H1 (cell line): Measurements from ENCODE around the gene CAPZA3. TPM values are rescaled to one million over a fixed set of nuclear protein-coding genes. Genes with fewer than 3 reads are reported as not detected.
"Not testable (repeated sequence)": the region's sequence is repeated elsewhere in the genome, so short reads cannot be mapped to it uniquely, and the experiment has no call there.

Experiments used
- CTCF ChIA-PET: fragments of 300-600 bp; sonication (Branson Sonifier 250); formaldehyde crosslinking; loops from one replicate; lab custom pipeline; 2021; ENCODE audit not compliant: partially characterized antibody; lab: Charles Lee
- POLR2A ChIA-PET: fragments of 300-600 bp; sonication (Branson Sonifier 250); formaldehyde crosslinking; loops from one replicate; lab custom pipeline; 2021; ENCODE audit warnings: inconsistent platforms; ENCODE audit not compliant: partially characterized antibody; lab: Charles Lee
- DNase-seq, 2 experiments: peaks; one replicate each; pipeline versions ENCODE4 v3.0.0 to v3.0.0-alpha.2; 2010 to 2022; ENCODE audit warnings: low spot score in 2 of 2, low read depth in 1 of 2, mixed read lengths in 1 of 2
- FAIRE-seq: peaks from 2 replicates; lab custom pipeline; 2011; peaks lifted over from hg19 to GRCh38; lab: Jason Lieb, UNC
- H2AFZ ChIP-seq: 2 replicates; pipeline ENCODE4 v1.8.1; 2012; ENCODE audit warnings: low read length, inconsistent platforms
- H2AK5ac ChIP-seq: 2 replicates; pipeline ENCODE4 v1.6.1; 2013; ENCODE audit warnings: low read depth, low read length
- H2BK120ac ChIP-seq: replicated peaks from 2 replicates; pipeline ENCODE3; 2013; ENCODE audit warnings: low read depth, low read length, inconsistent platforms
- H2BK12ac ChIP-seq: 2 replicates; pipeline ENCODE4 v1.6.1; 2013; ENCODE audit warnings: low read depth, low read length
- H2BK15ac ChIP-seq: 2 replicates; pipeline ENCODE4 v1.6.1; 2013; ENCODE audit warnings: low read length
- H2BK20ac ChIP-seq: 2 replicates; pipeline ENCODE4 v1.6.1; 2013; ENCODE audit warnings: low read length
- H2BK5ac ChIP-seq: 2 replicates; pipeline ENCODE4 v1.6.1; 2013; ENCODE audit warnings: low read depth, low read length
- H3K14ac ChIP-seq: 2 replicates; pipeline ENCODE4 v1.6.1; 2013; ENCODE audit warnings: inconsistent platforms; ENCODE audit not compliant: insufficient read length
- H3K18ac ChIP-seq: 2 replicates; pipeline ENCODE4 v1.6.1; 2013; ENCODE audit warnings: low read length; ENCODE audit errors: extremely low read depth
- H3K23ac ChIP-seq: 2 replicates; pipeline ENCODE4 v1.6.1; 2013; ENCODE audit warnings: inconsistent platforms; ENCODE audit not compliant: insufficient read length
- H3K23me2 ChIP-seq: 2 replicates; pipeline ENCODE4 v1.6.1; 2013; ENCODE audit warnings: low read depth, low read length
- H3K27ac ChIP-seq: 2 replicates; pipeline ENCODE4 v1.6.1; 2011; ENCODE audit warnings: low read depth, low read length, inconsistent platforms
- H3K27me3 ChIP-seq, 4 experiments: replicated peaks in 1 of 4; 1 replicate in 1 of 4; 2 replicates in 3 of 4; pipeline versions ENCODE4 v1.6.1 to v1.8.1; 2011 to 2013; ENCODE audit warnings: low read length in 3 of 4, mild to moderate bottlenecking in 3 of 4, inconsistent platforms in 2 of 4, mixed read lengths in 2 of 4, moderate library complexity in 1 of 4; ENCODE audit not compliant: control insufficient read depth in 3 of 4, insufficient read depth in 3 of 4; ENCODE audit errors: extremely low read depth in 1 of 4
- H3K36me3 ChIP-seq, 4 experiments: 2 replicates each; pipeline versions ENCODE4 v1.6.1 to v1.8.1; 2011 to 2013; ENCODE audit warnings: mild to moderate bottlenecking in 4 of 4, low read length in 3 of 4, moderate library complexity in 2 of 4, control low read depth in 1 of 4, inconsistent platforms in 1 of 4; ENCODE audit not compliant: insufficient read depth in 4 of 4, control insufficient read depth in 2 of 4
- H3K4ac ChIP-seq: replicated peaks from 2 replicates; pipeline ENCODE3; 2013; ENCODE audit warnings: low read length, low read depth, mixed read lengths, inconsistent platforms; ENCODE audit not compliant: insufficient read length
- H3K4me1 ChIP-seq, 4 experiments: replicated peaks in 1 of 4; 1 replicate in 1 of 4; 2 replicates in 3 of 4; pipeline versions ENCODE4 v1.6.1 to v1.8.1; 2011 to 2013; ENCODE audit warnings: low read length in 3 of 4, inconsistent platforms in 2 of 4, mixed read lengths in 1 of 4; ENCODE audit not compliant: insufficient read depth in 4 of 4, control insufficient read depth in 3 of 4
- H3K4me2 ChIP-seq, 2 experiments: 2 replicates each; pipeline versions ENCODE4 v1.6.1 to v1.8.1; 2011 to 2013; ENCODE audit warnings: low read depth in 2 of 2, low read length in 2 of 2, control low read depth in 1 of 2, inconsistent platforms in 1 of 2, mild to moderate bottlenecking in 1 of 2; ENCODE audit not compliant: insufficient read depth in 1 of 2
- H3K4me3 ChIP-seq, 4 experiments: fragments of 200-600, 300-600 bp in 1 of 4; sonication (generic), shearing (Covaris generic), sonication (Bioruptor Twin) in 1 of 4; 2 replicates each; pipeline versions ENCODE4 v1.5.1 to v1.8.1; 2011 to 2016; ENCODE audit warnings: low read length in 4 of 4, low read depth in 3 of 4, control low read depth in 2 of 4, inconsistent platforms in 2 of 4, mild to moderate bottlenecking in 2 of 4, mixed read lengths in 1 of 4, moderate library complexity in 1 of 4; ENCODE audit not compliant: insufficient read depth in 2 of 4; ENCODE audit errors: extremely low read depth in 1 of 4
- H3K56ac ChIP-seq: replicated peaks from 2 replicates; pipeline ENCODE3; 2013; ENCODE audit warnings: low read depth, mild to moderate bottlenecking, mixed read lengths, low read length, inconsistent platforms; ENCODE audit not compliant: insufficient read length
- H3K79me1 ChIP-seq: 2 replicates; pipeline ENCODE4 v1.6.1; 2013; ENCODE audit warnings: low read depth, low read length, control low read depth
- H3K79me2 ChIP-seq, 2 experiments: 2 replicates each; pipeline versions ENCODE4 v1.6.1 to v1.8.1; 2012 to 2013; ENCODE audit warnings: low read length in 2 of 2, mild to moderate bottlenecking in 2 of 2, inconsistent platforms in 1 of 2; ENCODE audit not compliant: insufficient read depth in 2 of 2, control insufficient read depth in 1 of 2
- H3K9ac ChIP-seq, 4 experiments: replicated peaks in 1 of 4; 1 replicate in 1 of 4; 2 replicates in 3 of 4; pipeline versions ENCODE4 v1.6.1 to v1.8.1; 2011 to 2013; ENCODE audit warnings: low read depth in 3 of 4, low read length in 3 of 4, control low read depth in 2 of 4, mild to moderate bottlenecking in 2 of 4, moderate library complexity in 2 of 4, inconsistent platforms in 1 of 4; ENCODE audit errors: extremely low read depth in 1 of 4
- H3K9me3 ChIP-seq, 2 experiments: 2 replicates each; pipeline versions ENCODE4 v1.6.1 to v1.8.1; 2012 to 2013; ENCODE audit warnings: mild to moderate bottlenecking in 2 of 2, moderate library complexity in 2 of 2, control low read depth in 1 of 2, inconsistent platforms in 1 of 2, low read depth in 1 of 2, low read length in 1 of 2, mixed read lengths in 1 of 2; ENCODE audit not compliant: insufficient read depth in 2 of 2
- H4K20me1 ChIP-seq, 2 experiments: replicated peaks in 1 of 2; 2 replicates each; pipeline versions ENCODE3 to v1.8.1; 2011 to 2013; ENCODE audit warnings: inconsistent platforms in 2 of 2, low read length in 2 of 2, mild to moderate bottlenecking in 1 of 2; ENCODE audit not compliant: insufficient read depth in 2 of 2, control insufficient read depth in 1 of 2
- H4K5ac ChIP-seq: 2 replicates; pipeline ENCODE4 v1.6.1; 2013; ENCODE audit warnings: low read length, low read depth, mixed read lengths, inconsistent platforms; ENCODE audit not compliant: insufficient read length
- H4K8ac ChIP-seq: 2 replicates; pipeline ENCODE4 v1.8.0; 2013; ENCODE audit warnings: mild to moderate bottlenecking, moderate library complexity, low read length, inconsistent platforms; ENCODE audit not compliant: insufficient read depth; ENCODE audit errors: extremely low read depth
- H4K91ac ChIP-seq: replicated peaks from 2 replicates; pipeline ENCODE3; 2013; ENCODE audit warnings: low read length, mixed read lengths, inconsistent platforms; ENCODE audit not compliant: insufficient read length
- WGBS, 2 experiments: shearing (Covaris generic) in 1 of 2; methylation state at CpG; one replicate each; pipeline versions ENCODE4 v1.1.6 to v1.1.7; 2013 to 2015; ENCODE audit warnings: low lambda C conversion rate in 2 of 2, mixed read lengths in 2 of 2, inconsistent platforms in 1 of 2, low coverage in 1 of 2, missing lambda C conversion rate in 1 of 2; ENCODE audit not compliant: insufficient replicate concordance in 2 of 2, insufficient coverage in 1 of 2, insufficient read length in 1 of 2; ENCODE audit errors: extremely low coverage in 1 of 2, missing lambda C conversion rate in 1 of 2; 5-methylcytosine and 5-hydroxymethylcytosine counted together
- polyA plus RNA-seq, 7 experiments: library from polyadenylated mRNA; depleted of rRNA in 3 of 7; stranded (reverse) in 5 of 7; unstranded in 2 of 7; fragments of >200 nt in 5 of 7; fragments of 200-250 nt in 2 of 7; gene quantifications; 1 replicate in 5 of 7; 2 replicates in 1 of 7; 4 replicates in 1 of 7; pipeline versions ENCODE4 v1.2.1 to v1.2.3, GENCODE V29; 2011 to 2013; ENCODE audit warnings: missing spikeins in 2 of 7, mixed read lengths in 2 of 7
- total RNA-seq: library from RNA; stranded (reverse); fragmentation: NEBNext Ultra II Directional; extraction: Animal tissue kit (Norgen Biotek cat#: 25700); gene quantifications from 2 replicates; pipeline ENCODE4 v1.2.1, GENCODE V29; 2021

The CAPZA3 gene
- total and polyA plus RNA-seq, 2 of the 8 experiments (the other 6 are each of a cell fraction or from before 2014, with no cell fraction given): not detected

DNA sequence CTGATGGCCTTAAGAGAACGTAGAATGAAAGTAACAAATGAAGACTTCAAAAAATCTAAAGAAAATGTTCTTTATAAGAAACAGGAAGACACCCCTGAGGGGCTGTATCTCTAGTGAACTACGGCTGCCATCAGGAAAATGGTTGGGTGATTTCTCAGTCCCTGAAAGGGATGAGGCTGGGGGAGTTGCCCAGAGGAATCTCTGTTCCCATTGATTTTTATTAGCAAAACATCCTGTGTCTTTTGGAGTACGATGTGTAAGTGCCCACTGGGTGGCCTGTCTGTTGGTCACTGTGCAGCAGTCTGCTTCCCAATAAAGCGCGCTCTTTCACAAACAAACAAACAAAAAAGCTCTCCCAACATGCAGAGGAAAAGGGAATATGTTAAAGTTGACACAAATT is 43.9 kb upstream of the CAPZA3 start:
- CTCF ChIA-PET: interaction anchor here (1.2 kb wide), 1 partner anchor 492 kb away, joined by 3 read pairs; no protein-coding TSS in a partner anchor
- H3K27me3 ChIP-seq, H3K4ac ChIP-seq, H3K79me1 ChIP-seq, H2AK5ac ChIP-seq, H2AFZ ChIP-seq, H2BK120ac ChIP-seq, H2BK12ac ChIP-seq, H3K9ac ChIP-seq, H3K4me2 ChIP-seq, H3K4me1 ChIP-seq, H3K9me3 ChIP-seq, FAIRE-seq, H3K14ac ChIP-seq, H4K20me1 ChIP-seq, H3K23me2 ChIP-seq, H2BK15ac ChIP-seq, H4K91ac ChIP-seq, H2BK20ac ChIP-seq, H3K27ac ChIP-seq, H3K18ac ChIP-seq, H3K23ac ChIP-seq, H3K36me3 ChIP-seq, DNase-seq, H2BK5ac ChIP-seq, H3K56ac ChIP-seq, H4K8ac ChIP-seq, POLR2A ChIA-PET, H3K4me3 ChIP-seq, H4K5ac ChIP-seq, H3K79me2 ChIP-seq: not testable (repeated sequence)
- WGBS, 2 experiments: 89% methylated on average over 5 of the region's 5 CpGs; no CpG with 5 or more reads in 1 of the 2 experiments
